Gastrocnemius medialis (tissue), 4 donors: ENCODE results near the gene CCDC154. TPM values are rescaled to one million over a fixed set of nuclear protein-coding genes. Genes with fewer than 3 reads are reported as not detected.
"Not testable (repeated sequence)": the region's sequence is repeated elsewhere in the genome, so short reads cannot be mapped to it uniquely, and the experiment has no call there.

Experiments
- ATAC-seq, 2 donors: fragments of 150-250 bp; one replicate each; pipeline ENCODE4 v1.9.1; 2016
- DNase-seq, 2 donors: peaks; one replicate each; pipeline ENCODE4 v3.0.0-alpha.2; 2019
- H3K27ac ChIP-seq, 4 donors: fragments of 200-600 bp; sonication (generic); 1 replicate in 1 of 4; 2 replicates in 3 of 4; pipeline ENCODE4 v1.5.1; 2016 to 2018; ENCODE audit warnings: mild to moderate bottlenecking in 2 of 4, moderate library complexity in 1 of 4
- H3K27me3 ChIP-seq, 3 donors: fragments of 200-600 bp; sonication (generic) in 2 of 3; 1 replicate in 1 of 3; 2 replicates in 2 of 3; pipeline versions ENCODE4 v1.5.1 to v1.6.0; 2016 to 2019; ENCODE audit warnings: mild to moderate bottlenecking in 1 of 3, moderate library complexity in 1 of 3
- H3K36me3 ChIP-seq, 2 donors: fragments of 200-600 bp; sonication (generic) in 1 of 2; one replicate each; pipeline ENCODE4 v1.5.1; 2017 to 2018
- H3K4me1 ChIP-seq, 2 donors: fragments of 200-600 bp; sonication (generic) in 1 of 2; one replicate each; pipeline ENCODE4 v1.5.1; 2016 to 2017; ENCODE audit warnings: mild to moderate bottlenecking in 2 of 2
- H3K4me3 ChIP-seq, 4 donors: fragments of 200-600 bp; sonication (generic) in 3 of 4; 1 replicate in 1 of 4; 2 replicates in 3 of 4; pipeline ENCODE4 v1.5.1; 2016 to 2019; ENCODE audit warnings: mild to moderate bottlenecking in 2 of 4
- H3K9me3 ChIP-seq, 3 donors: fragments of 200-600 bp; sonication (generic) in 2 of 3; 1 replicate in 1 of 3; 2 replicates in 2 of 3; pipeline ENCODE4 v1.5.1; 2016 to 2019
- CTCF ChIP-seq, 5 experiments: fragments of 450-650 bp in 3 of 5; fragments of 200-600 bp in 2 of 5; sonication (generic) in 2 of 5; IDR thresholded peaks in 4 of 5; conservative IDR thresholded peaks in 1 of 5; 1 replicate in 4 of 5; 2 replicates in 1 of 5; pipeline ENCODE4 v1.5.1; 2016 to 2019; ENCODE audit warnings: antibody characterized with exemption in 5 of 5, mild to moderate bottlenecking in 3 of 5, moderate library complexity in 3 of 5
- POLR2A ChIP-seq, 2 donors: fragments of 450-650 bp; IDR thresholded peaks; one replicate each; pipeline ENCODE4 v1.6.1; 2017; ENCODE audit warnings: antibody characterized with exemption in 2 of 2, mild to moderate bottlenecking in 2 of 2, moderate library complexity in 2 of 2
- in situ Hi-C, 4 donors: fragments of 200-750 bp; cut with MboI; loops; one replicate each; pipeline versions ENCODE4 v1.15.0 to v1.8.0; 2017; ENCODE audit warnings: low sequenced_read_pairs in 4 of 4
- intact Hi-C: fragments of 100-400 bp; cut with DNase I; formaldehyde crosslinking; loops from one replicate; pipeline ENCODE4 v1.15.1; 2023; ENCODE audit warnings: low total_unique reads
- total RNA-seq, 4 donors: library from RNA; depleted of rRNA; stranded (reverse); fragments of >200 nt; gene quantifications; one replicate each; pipeline versions ENCODE4 v1.1.0 to v1.2.3, GENCODE V29; 2016

The CCDC154 gene
- total RNA-seq, 4 donors from 2014 or later, result 0.40 TPM; not detected in 3

- H3K4me1 ChIP-seq, result peaks cover 1 to 2% of the 10 kb centered on the region in 2 donors
- intact Hi-C loops, result no loop called here
- no peaks in the 10 kb centered on the region for H3K27me3 ChIP-seq
- TF ChIP-seq CTCF (IDR thresholded peaks at IDR 0.05 in 4 of 5, conservative IDR thresholded peaks at IDR 0.05 in 1 of 5) (no peak), POLR2A (IDR thresholded peaks at IDR 0.05) (no peak)
- no peak overlapping the region for H3K4me3 ChIP-seq
- no peaks in the 10 kb centered on the region for H3K36me3 ChIP-seq
- in situ Hi-C loops, result no loop called here
- ATAC-seq (no peak), DNase-seq (no peak)
- no peak overlapping the region for H3K27ac ChIP-seq
- H3K9me3 ChIP-seq, result no peaks in the 10 kb centered on the region
These were observed 43.2 kb upstream of the CCDC154 start for GRCh38 chr16:1487395-1488053.

- no peak for ATAC-seq
- Histone ChIP-seq H3K9me3 (no peaks in the 10 kb centered on the region), H3K4me3 (no peak overlapping the region), H3K4me1 (no peaks in the 10 kb centered on the region), H3K36me3 (no peaks in the 10 kb centered on the region), H3K27me3 (no peaks in the 10 kb centered on the region), H3K27ac (no peak overlapping the region)
- in situ Hi-C loops, result no loop called here
- DNase-seq, result no peak
- intact Hi-C loops, result no loop called here
- TF ChIP-seq POLR2A (IDR thresholded peaks at IDR 0.05) (no peak), CTCF (IDR thresholded peaks at IDR 0.05 in 4 of 5, conservative IDR thresholded peaks at IDR 0.05 in 1 of 5) (no peak)
These were observed 42.4 kb upstream of the CCDC154 start for GRCh38 chr16:1486551-1487390.

- ATAC-seq, result no peak
- Histone ChIP-seq H3K27me3 (no peaks in the 10 kb centered on the region), H3K27ac (no peak overlapping the region), H3K9me3 (no peaks in the 10 kb centered on the region), H3K4me3 (no peak overlapping the region), H3K4me1 (no peaks in the 10 kb centered on the region), H3K36me3 (no peaks in the 10 kb centered on the region)
- intact Hi-C loops (no loop called here), in situ Hi-C loops (no loop called here)
- no peak for TF ChIP-seq CTCF (IDR thresholded peaks at IDR 0.05 in 4 of 5, conservative IDR thresholded peaks at IDR 0.05 in 1 of 5)
- no peak for TF ChIP-seq POLR2A (IDR thresholded peaks at IDR 0.05)
- no peak for DNase-seq
These were observed 41.6 kb upstream of the CCDC154 start for GRCh38 chr16:1485847-1486496.

GRCh38 chr16:1481906-1482835, 37.8 kb upstream of the CCDC154 start:
- H3K4me3 ChIP-seq, result no peak overlapping the region
- H3K27me3 ChIP-seq, result no peaks in the 10 kb centered on the region
- intact Hi-C loops (no loop called here), in situ Hi-C loops (no loop called here)
- no peaks in the 10 kb centered on the region for H3K36me3 ChIP-seq
- DNase-seq (no peak), ATAC-seq (no peak)
- no peaks in the 10 kb centered on the region for H3K4me1 ChIP-seq
- no peaks in the 10 kb centered on the region for H3K9me3 ChIP-seq
- TF ChIP-seq POLR2A (IDR thresholded peaks at IDR 0.05) (no peak), CTCF (IDR thresholded peaks at IDR 0.05 in 4 of 5, conservative IDR thresholded peaks at IDR 0.05 in 1 of 5) (no peak)
- no peak overlapping the region for H3K27ac ChIP-seq

GRCh38 chr16:1478937-1479336, 34.6 kb upstream of the CCDC154 start:
- not testable (repeated sequence) for DNase-seq
- intact Hi-C loops, result loop anchor here (5.0 to 10.0 kb wide), 2 partner anchors 133 to 206 kb away; partner anchors contain the start of genes CRAMP1 and IFT140

More at GRCh38 chr16:1478937-1479336, 34.6 kb upstream of the CCDC154 start:
- H3K4me1 ChIP-seq, result peaks cover 3 to 11% of the 10 kb centered on the region in 2 donors
- H3K4me3 ChIP-seq, H3K27me3 ChIP-seq, ATAC-seq, H3K9me3 ChIP-seq, in situ Hi-C loops, H3K36me3 ChIP-seq, H3K27ac ChIP-seq: not testable (repeated sequence)
